ENCODE data around the gene TBC1D3B.

Gene TBC1D3B

GRCh38 chr17:36185416-36185815 lies 9.0 kb upstream of the TBC1D3B start:
- H3K27me3 ChIP-seq (ENCODE audit: low read length), result no peaks in the 10 kb centered on the region
- H3K27ac ChIP-seq (ENCODE audit: low read depth, low read length), result no peak overlapping the region
- H3K9me2 ChIP-seq (replicated peaks; ENCODE audit: insufficient read depth, low read length), result no peaks in the 10 kb centered on the region
- no peak overlapping the region for H3K4me2 ChIP-seq (ENCODE audit: low read depth, low read length, poor library complexity, severe bottlenecking)
- no peaks in the 10 kb centered on the region for H3F3A ChIP-seq (ENCODE audit: insufficient read depth)
- H3K9ac ChIP-seq (ENCODE audit: low read length), result no peak overlapping the region
- H3K4me3 ChIP-seq (ENCODE audit: insufficient read depth, low read length, poor library complexity, severe bottlenecking), result no peak overlapping the region
- H3K9me3 ChIP-seq (ENCODE audit: insufficient read depth, low read length), result no peaks in the 10 kb centered on the region
- no peak overlapping the region for H2AFZ ChIP-seq (ENCODE audit: low read depth, low read length, severe bottlenecking)
- no peaks in the 10 kb centered on the region; the same call in 1 of the 2 replicates for H4K20me1 ChIP-seq (ENCODE audit: low read depth, low read length)
- H3K79me2 ChIP-seq (ENCODE audit: insufficient read depth, low read length), result no peaks in the 10 kb centered on the region
- H3K36me3 ChIP-seq (ENCODE audit: low read length), result no peaks in the 10 kb centered on the region
- no peak for TF ChIP-seq CTCF (IDR thresholded peaks at IDR 0.05; ENCODE audit: insufficient read depth, low read length, poor library complexity, severe bottlenecking)
- TF ChIP-seq EZH2phosphoT487 (conservative IDR thresholded peaks at IDR 0.05; ENCODE audit: low read length), result no peak

GRCh38 chr17:36184023-36184765 lies 7.8 kb upstream of the TBC1D3B start:
- TF ChIP-seq EZH2phosphoT487 (conservative IDR thresholded peaks at IDR 0.05; ENCODE audit: low read length) (no peak), CTCF (IDR thresholded peaks at IDR 0.05; ENCODE audit: insufficient read depth, low read length, poor library complexity, severe bottlenecking) (no peak)
- no peaks in the 10 kb centered on the region for H3K9me2 ChIP-seq (replicated peaks; ENCODE audit: insufficient read depth, low read length)
- H3K4me3 ChIP-seq (ENCODE audit: insufficient read depth, low read length, poor library complexity, severe bottlenecking), result no peak overlapping the region
- no peaks in the 10 kb centered on the region; the same call in 1 of the 2 replicates for H4K20me1 ChIP-seq (ENCODE audit: low read depth, low read length)
- H3K79me2 ChIP-seq (ENCODE audit: insufficient read depth, low read length), result no peaks in the 10 kb centered on the region
- H3K27me3 ChIP-seq (ENCODE audit: low read length), result no peaks in the 10 kb centered on the region
- no peak overlapping the region for H3K27ac ChIP-seq (ENCODE audit: low read depth, low read length)
- H3K9ac ChIP-seq (ENCODE audit: low read length), result no peak overlapping the region
- H3K36me3 ChIP-seq (ENCODE audit: low read length), result no peaks in the 10 kb centered on the region
- H3F3A ChIP-seq (ENCODE audit: insufficient read depth), result no peaks in the 10 kb centered on the region
- H2AFZ ChIP-seq (ENCODE audit: low read depth, low read length, severe bottlenecking), result no peak overlapping the region
- no peak overlapping the region for H3K4me2 ChIP-seq (ENCODE audit: low read depth, low read length, poor library complexity, severe bottlenecking)
- no peaks in the 10 kb centered on the region for H3K9me3 ChIP-seq (ENCODE audit: insufficient read depth, low read length)

- H3K9me2 ChIP-seq (replicated peaks; ENCODE audit: insufficient read depth, low read length), result no peaks in the 10 kb centered on the region
- H2AFZ ChIP-seq (ENCODE audit: low read depth, low read length, severe bottlenecking), result no peak overlapping the region
- no peak for TF ChIP-seq CTCF (IDR thresholded peaks at IDR 0.05; ENCODE audit: insufficient read depth, low read length, poor library complexity, severe bottlenecking)
- TF ChIP-seq EZH2phosphoT487 (conservative IDR thresholded peaks at IDR 0.05; ENCODE audit: low read length), result no peak
Observed at GRCh38 chr17:36183001-36183971, 6.8 kb upstream of the TBC1D3B start.

More at GRCh38 chr17:36183001-36183971, 6.8 kb upstream of the TBC1D3B start:
- Histone ChIP-seq H4K20me1 (ENCODE audit: low read depth, low read length) (no peaks in the 10 kb centered on the region; the same call in 1 of the 2 replicates), H3K4me3 (ENCODE audit: insufficient read depth, low read length, poor library complexity, severe bottlenecking) (no peak overlapping the region), H3K9ac (ENCODE audit: low read length) (no peak overlapping the region), H3K36me3 (ENCODE audit: low read length) (no peaks in the 10 kb centered on the region), H3K79me2 (ENCODE audit: insufficient read depth, low read length) (no peaks in the 10 kb centered on the region), H3K27ac (ENCODE audit: low read depth, low read length) (no peak overlapping the region), H3K9me3 (ENCODE audit: insufficient read depth, low read length) (no peaks in the 10 kb centered on the region), H3K4me2 (ENCODE audit: low read depth, low read length, poor library complexity, severe bottlenecking) (no peak overlapping the region), H3F3A (ENCODE audit: insufficient read depth) (no peaks in the 10 kb centered on the region), H3K27me3 (ENCODE audit: low read length) (no peaks in the 10 kb centered on the region)

Data from SU-DHL-6 (cell line).